Colonic mucosa (tissue), 4 donors: Measurements from ENCODE around the gene DUSP6. TPM values are rescaled to one million over a fixed set of nuclear protein-coding genes. Genes with fewer than 3 reads are reported as not detected.

Experiments
- DNase-seq: peaks from one replicate; pipeline ENCODE4 v3.0.0-alpha.2; 2020
- H3K27ac ChIP-seq: fragments of 200-600 bp; one replicate; pipeline ENCODE4 v1.8.0; 2021
- H3K27me3 ChIP-seq: fragments of 200-600 bp; one replicate; pipeline ENCODE4 v1.8.0; 2021
- H3K36me3 ChIP-seq: fragments of 200-600 bp; one replicate; pipeline ENCODE4 v1.8.0; 2021
- H3K4me1 ChIP-seq: fragments of 200-600 bp; one replicate; pipeline ENCODE4 v1.8.0; 2021; ENCODE audit warnings: mild to moderate bottlenecking
- H3K4me3 ChIP-seq: fragments of 200-600 bp; one replicate; pipeline ENCODE4 v1.8.0; 2021
- H3K9ac ChIP-seq, 2 donors: one replicate each; pipeline ENCODE4 v1.7.0; 2013; ENCODE audit warnings: control low read depth in 2 of 2, low read depth in 2 of 2, low read length in 2 of 2
- H3K9me3 ChIP-seq: fragments of 200-600 bp; one replicate; pipeline ENCODE4 v1.8.0; 2021
- intact Hi-C: fragments of 100-400 bp; cut with DNase I; formaldehyde crosslinking; loops from one replicate; pipeline ENCODE4 v1.14.1; 2022
- total RNA-seq, 2 donors: library from RNA; stranded (reverse); fragmentation: NEBNext Ultra II Directional in 1 of 2; extraction: Animal tissue kit (Norgen Biotek cat#: 25700) in 1 of 2; gene quantifications; one replicate each; pipeline ENCODE4 v1.2.1, GENCODE V29; 2021
- TF ChIP-seq, protein P1 (sequence below): fragments of 200-600 bp; IDR thresholded peaks from one replicate; pipeline ENCODE4 v1.8.0; 2022; ENCODE audit warnings: antibody characterized with exemption, mild to moderate bottlenecking
- donor health status: healthy.
- donor health status: DM: no; HTN: no; CAD: no.
- donor health status: DM: no; HTN: no; CAD: no.

The DUSP6 gene
- total RNA-seq, 2 donors from 2014 or later: 53.8 to 97.6 TPM

DNA sequence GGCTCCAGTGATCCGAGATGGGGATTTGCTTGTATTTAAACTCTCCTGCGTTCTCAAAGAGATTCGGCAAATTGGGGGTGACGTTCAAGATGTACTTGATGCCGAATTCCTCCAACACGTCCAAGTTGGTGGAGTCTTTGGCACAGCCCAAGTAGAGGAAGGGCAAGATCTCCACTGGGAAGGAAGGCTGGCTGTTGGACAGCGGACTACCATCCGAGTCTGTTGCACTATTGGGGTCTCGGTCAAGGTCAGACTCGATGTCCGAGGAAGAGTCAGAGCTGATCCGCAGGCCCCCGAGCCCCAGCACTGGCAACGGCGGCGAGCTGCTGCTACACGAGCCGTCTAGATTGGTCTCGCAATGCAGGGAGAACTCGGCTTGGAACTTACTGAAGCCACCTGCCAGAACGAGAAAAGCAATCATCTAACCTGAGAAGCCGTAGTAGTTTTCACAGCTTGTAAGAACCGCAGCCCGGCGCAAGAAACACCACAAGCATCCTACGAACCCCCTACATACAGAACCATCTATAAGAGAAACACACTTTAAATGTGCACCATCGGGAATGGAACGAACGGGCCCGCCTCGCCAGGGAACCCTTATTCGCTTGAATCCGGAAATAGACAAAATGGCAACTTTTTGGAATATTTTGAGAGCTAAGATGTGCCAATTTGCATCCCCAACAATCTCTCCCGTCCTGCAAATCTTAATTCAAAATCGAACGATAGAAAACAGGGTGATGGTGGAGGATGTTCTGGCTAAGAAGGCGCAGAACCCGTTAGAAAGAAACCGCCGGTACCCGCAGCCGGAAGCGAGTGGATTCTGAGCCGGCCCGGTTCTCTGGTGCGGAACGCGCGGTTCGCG, 1.4 kb downstream of the DUSP6 start:
- no peaks in the 10 kb centered on the region for H3K9me3 ChIP-seq
- peak; percentile 35 for DNase-seq
- H3K36me3 ChIP-seq: no peaks in the 10 kb centered on the region
- no peaks in the 10 kb centered on the region for H3K27me3 ChIP-seq
- peaks cover 14% of the 10 kb centered on the region for H3K4me1 ChIP-seq
- H3K9ac ChIP-seq: peak overlapping the region; percentile 90 to 94
- H3K4me3 ChIP-seq: peak overlapping the region; percentile 70
- TF ChIP-seq, protein P1, sequence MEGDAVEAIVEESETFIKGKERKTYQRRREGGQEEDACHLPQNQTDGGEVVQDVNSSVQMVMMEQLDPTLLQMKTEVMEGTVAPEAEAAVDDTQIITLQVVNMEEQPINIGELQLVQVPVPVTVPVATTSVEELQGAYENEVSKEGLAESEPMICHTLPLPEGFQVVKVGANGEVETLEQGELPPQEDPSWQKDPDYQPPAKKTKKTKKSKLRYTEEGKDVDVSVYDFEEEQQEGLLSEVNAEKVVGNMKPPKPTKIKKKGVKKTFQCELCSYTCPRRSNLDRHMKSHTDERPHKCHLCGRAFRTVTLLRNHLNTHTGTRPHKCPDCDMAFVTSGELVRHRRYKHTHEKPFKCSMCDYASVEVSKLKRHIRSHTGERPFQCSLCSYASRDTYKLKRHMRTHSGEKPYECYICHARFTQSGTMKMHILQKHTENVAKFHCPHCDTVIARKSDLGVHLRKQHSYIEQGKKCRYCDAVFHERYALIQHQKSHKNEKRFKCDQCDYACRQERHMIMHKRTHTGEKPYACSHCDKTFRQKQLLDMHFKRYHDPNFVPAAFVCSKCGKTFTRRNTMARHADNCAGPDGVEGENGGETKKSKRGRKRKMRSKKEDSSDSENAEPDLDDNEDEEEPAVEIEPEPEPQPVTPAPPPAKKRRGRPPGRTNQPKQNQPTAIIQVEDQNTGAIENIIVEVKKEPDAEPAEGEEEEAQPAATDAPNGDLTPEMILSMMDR: no peak
- intact Hi-C loops: loop anchor here (10.0 kb wide), 1 partner anchor 174 kb away; the partner anchor contains the start of genes GALNT4 and POC1B
- peak overlapping the region; percentile 99 for H3K27ac ChIP-seq

DNA sequence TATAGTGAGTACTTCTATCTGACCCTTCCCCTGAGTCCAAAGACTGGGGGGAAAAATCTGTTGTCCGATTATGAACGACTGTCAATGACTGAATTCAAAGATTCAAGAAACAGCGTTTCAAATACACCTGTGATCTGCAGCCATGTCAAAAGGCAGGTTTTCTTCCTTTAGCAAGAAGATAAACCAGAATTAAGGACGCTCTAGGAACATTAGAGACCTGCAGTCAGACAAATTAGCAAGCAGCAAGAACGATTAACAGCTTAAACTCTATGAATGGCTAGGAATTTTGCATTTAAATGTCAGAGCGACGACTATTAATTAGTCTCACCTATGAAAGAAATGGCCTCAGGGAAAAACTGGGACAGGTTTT, 2.1 kb downstream of the DUSP6 start:
- intact Hi-C loops: loop anchor here (10.0 kb wide), 1 partner anchor 175 kb away; the partner anchor contains the start of genes GALNT4 and POC1B
- Histone ChIP-seq H3K9me3 (no peaks in the 10 kb centered on the region), H3K4me1 (peaks cover 11% of the 10 kb centered on the region), H3K27ac (peak overlapping the region; percentile 99), H3K9ac (peak overlapping the region; percentile 90 to 94), H3K4me3 (peak overlapping the region; percentile 70), H3K27me3 (no peaks in the 10 kb centered on the region), H3K36me3 (no peaks in the 10 kb centered on the region)
- no peak for DNase-seq
- TF ChIP-seq, protein P1: no peak

DNA sequence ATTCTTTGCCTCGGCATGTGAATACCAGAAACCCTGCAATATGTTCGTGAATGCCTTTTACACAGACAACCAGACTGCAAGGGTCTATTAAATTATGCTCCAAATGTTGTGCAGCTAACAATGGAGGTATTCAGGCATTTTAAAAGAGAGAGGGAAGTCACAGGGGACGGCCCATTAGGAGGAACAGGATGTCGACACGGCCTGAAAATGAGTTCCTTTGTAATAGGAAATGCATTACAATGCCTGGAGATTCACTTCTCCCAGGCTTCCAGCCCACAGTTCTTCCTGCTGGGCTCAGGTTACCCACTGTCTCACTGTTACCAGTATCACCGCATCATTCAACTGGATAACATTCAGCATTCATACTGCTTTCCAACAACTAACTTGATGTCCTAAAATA, 2.5 kb downstream of the DUSP6 start:
- no peaks in the 10 kb centered on the region for H3K27me3 ChIP-seq
- peak overlapping the region; percentile 99 for H3K27ac ChIP-seq
- peak; percentile 39 for DNase-seq
- peak overlapping the region in 1 of 2 donors; percentile 90 for H3K9ac ChIP-seq
- TF ChIP-seq, protein P1: no peak
- H3K4me1 ChIP-seq: peaks cover 10% of the 10 kb centered on the region
- no peaks in the 10 kb centered on the region for H3K36me3 ChIP-seq
- no peaks in the 10 kb centered on the region for H3K9me3 ChIP-seq
- H3K4me3 ChIP-seq: peak overlapping the region; percentile 70
- intact Hi-C loops: loop anchor here (5.0 to 10.0 kb wide), 3 partner anchors 105 to 298 kb away; partner anchors contain the start of genes GALNT4 and POC1B

DNA sequence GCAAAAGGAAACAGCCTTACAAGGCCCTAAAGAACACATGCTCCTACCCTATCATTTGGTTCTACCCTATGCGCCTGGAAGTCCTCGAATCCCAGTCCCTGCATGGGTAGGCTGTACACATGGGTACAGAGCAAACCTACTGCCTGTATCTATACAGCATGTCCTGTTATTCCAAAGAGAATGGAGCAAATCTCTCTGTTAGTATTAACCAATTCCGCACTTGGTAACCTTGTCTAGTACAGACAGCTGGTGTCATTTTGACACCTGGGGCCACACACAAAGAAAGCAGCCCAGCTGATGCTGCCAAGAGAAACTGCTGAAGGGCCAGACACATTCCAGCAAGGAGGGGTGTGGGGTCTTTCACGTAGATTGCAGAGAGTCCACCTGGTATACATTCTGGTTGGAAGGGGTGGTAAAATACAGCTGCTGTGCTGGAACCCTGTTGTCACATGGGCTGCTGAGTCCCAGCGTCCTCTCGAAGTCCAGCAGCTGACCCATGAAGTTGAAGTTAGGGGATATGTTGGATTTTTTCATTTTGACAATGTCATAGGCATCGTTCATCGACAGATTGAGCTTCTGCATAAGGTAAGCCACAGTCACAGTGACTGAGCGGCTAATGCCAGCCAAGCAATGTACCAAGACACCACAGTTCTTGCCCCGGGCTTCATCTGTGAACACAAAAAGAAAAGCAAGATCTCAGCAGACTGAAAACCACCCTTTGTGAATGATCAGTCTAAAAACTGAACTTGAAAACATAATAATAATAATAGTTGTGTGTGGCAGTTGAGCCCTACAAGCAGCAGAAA, 3.2 kb downstream of the DUSP6 start:
- H3K9ac ChIP-seq: peak overlapping the region; percentile 33 to 90
- H3K36me3 ChIP-seq: no peaks in the 10 kb centered on the region
- peaks cover 7% of the 10 kb centered on the region for H3K4me1 ChIP-seq
- H3K27me3 ChIP-seq: no peaks in the 10 kb centered on the region
- H3K9me3 ChIP-seq: no peaks in the 10 kb centered on the region
- no peak for DNase-seq
- TF ChIP-seq, protein P1: no peak
- peak overlapping the region; percentile 99 for H3K27ac ChIP-seq
- H3K4me3 ChIP-seq: peak overlapping the region; percentile 70
- intact Hi-C loops: loop anchor here (5.0 to 10.0 kb wide), 2 partner anchors 106 to 297 kb away; no protein-coding TSS in a partner anchor

DNA sequence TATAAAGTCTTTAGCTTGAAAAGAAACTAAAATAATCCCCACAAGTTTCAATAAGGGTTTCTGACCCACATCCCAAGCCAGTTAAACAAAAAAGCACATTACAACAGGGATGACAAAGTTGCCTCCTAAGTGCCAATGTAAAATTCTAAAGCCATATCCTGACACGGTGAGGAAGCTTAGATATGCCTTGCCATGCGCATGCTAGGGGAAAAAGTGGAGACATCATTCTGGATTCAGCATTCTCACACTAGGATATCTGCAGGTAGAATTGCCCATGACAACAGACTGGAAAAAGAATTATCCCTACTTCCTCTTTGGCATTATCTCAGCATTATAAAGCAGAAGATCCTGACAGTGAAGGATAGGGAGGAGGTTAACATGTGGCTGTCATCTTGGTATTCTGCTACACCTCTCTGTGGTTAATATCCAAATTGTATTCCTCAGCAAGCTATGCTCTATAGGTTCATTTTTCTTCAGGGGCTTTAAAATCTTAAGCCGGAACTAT, 4.9 kb downstream of the DUSP6 start:
- intact Hi-C loops: loop anchor here (5.0 to 10.0 kb wide), 2 partner anchors 107 to 295 kb away; no protein-coding TSS in a partner anchor
- H3K27ac ChIP-seq: peak overlapping the region; percentile 68

More for the DNA sequence above, 4.9 kb downstream of the DUSP6 start:
- H3K36me3 ChIP-seq: no peaks in the 10 kb centered on the region
- no peak for DNase-seq
- no peaks in the 10 kb centered on the region for H3K9me3 ChIP-seq
- H3K27me3 ChIP-seq: no peaks in the 10 kb centered on the region
- TF ChIP-seq, protein P1: no peak
- H3K4me1 ChIP-seq: peaks cover 7% of the 10 kb centered on the region
- no peak overlapping the region for H3K4me3 ChIP-seq
- peak overlapping the region in 1 of 2 donors; percentile 46 for H3K9ac ChIP-seq
